Activated naive CD8-positive, alpha-beta T cell treated with anti-CD3 and anti-CD28 coated beads for 36 hours (primary cell): ENCODE data around the gene CYBA. TPM values are rescaled to one million over a fixed set of nuclear protein-coding genes. Genes with fewer than 3 reads are reported as not detected.
"Not testable (repeated sequence)": the region's sequence is repeated elsewhere in the genome, so short reads cannot be mapped to it uniquely, and the experiment has no call there.

Source experiments
- DNase-seq: peaks from one replicate; pipeline ENCODE4 v3.0.0; 2021
- H3K27ac Mint-ChIP-seq: one replicate; pipeline ENCODE4 v1.8.0; 2022; ENCODE audit warnings: mild to moderate bottlenecking, moderate library complexity, mixed read lengths
- H3K27me3 Mint-ChIP-seq: one replicate; pipeline ENCODE4 v1.8.0; 2022; ENCODE audit warnings: mild to moderate bottlenecking, mixed read lengths
- H3K36me3 Mint-ChIP-seq: one replicate; pipeline ENCODE4 v1.8.0; 2021; ENCODE audit warnings: mild to moderate bottlenecking, mixed read lengths
- H3K4me1 Mint-ChIP-seq: one replicate; pipeline ENCODE4 v1.8.0; 2021; ENCODE audit warnings: mixed read lengths
- H3K4me3 Mint-ChIP-seq: one replicate; pipeline ENCODE4 v1.8.0; 2022; ENCODE audit warnings: mild to moderate bottlenecking, moderate library complexity, mixed read lengths
- H3K9me3 Mint-ChIP-seq: one replicate; pipeline ENCODE4 v1.8.0; 2022; ENCODE audit warnings: mixed read lengths
- total RNA-seq, 2 experiments: library from RNA; stranded (reverse); gene quantifications; one replicate each; pipeline ENCODE4 v1.2.3, GENCODE V29; 2021

Gene CYBA
- total RNA-seq, 2 experiments from 2014 or later, result 197 to 204 TPM

DNA sequence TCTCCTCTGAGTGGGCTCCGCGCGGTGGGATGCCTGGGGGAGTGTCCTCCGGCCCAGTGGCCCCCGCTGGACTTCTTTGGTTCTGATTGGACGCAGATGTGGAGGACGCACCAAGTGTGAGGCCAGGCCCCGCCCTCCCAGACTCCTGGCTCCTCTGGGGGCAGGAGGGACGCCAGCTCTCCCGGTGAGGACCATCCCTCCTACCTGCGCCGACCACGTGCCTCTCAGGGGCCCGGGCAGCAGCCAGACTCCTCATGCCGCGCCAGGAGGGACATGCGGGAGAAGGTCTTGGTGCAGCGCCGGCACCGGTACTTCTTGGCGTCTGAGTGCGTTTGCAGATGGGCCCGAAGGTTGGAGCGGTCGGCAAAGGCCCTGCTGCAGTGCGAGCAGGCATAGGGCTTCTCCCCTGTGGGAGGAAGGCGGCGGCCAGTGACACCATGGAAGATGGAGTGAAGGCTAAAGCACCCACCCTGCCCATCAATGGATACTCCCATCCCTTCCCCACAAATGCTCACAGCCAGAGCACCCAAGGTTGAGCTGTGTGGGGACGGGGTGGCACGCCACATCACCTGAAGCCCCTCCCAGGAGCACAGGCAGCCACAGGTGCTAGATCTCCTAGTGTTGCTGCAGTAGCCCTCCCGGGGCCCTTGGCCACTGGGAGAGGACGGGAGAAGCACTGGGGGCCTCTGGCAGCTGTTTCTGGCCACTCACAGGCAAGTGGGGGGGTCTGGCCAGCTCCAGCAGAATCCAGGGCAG, 27.5 kb upstream of the CYBA start:
- no peak for DNase-seq
- Mint-ChIP-seq H3K36me3 (no peaks in the 10 kb centered on the region), H3K4me3 (no peak overlapping the region), H3K4me1 (peaks cover 21% of the 10 kb centered on the region), H3K27me3 (no peaks in the 10 kb centered on the region), H3K27ac (no peak overlapping the region), H3K9me3 (no peaks in the 10 kb centered on the region)

DNA sequence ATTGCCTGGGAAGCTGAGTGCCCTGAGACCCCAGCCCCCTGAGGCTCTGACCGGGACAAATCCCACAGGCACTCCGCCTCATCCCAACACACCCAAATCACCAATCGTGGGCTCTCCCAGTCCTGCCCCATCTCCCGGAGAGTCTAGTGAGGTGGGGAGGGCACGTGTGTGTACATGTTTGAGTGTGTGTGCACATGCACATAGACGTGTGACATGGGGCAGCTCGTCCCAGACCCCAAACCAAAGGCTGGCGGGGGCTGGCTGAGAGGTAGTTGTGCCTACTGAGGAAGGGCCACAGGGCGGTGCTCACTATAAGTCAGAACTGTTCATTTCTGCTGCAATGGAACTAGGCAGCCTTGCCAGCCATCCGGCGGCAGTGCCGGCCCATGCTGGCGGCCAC, 26.9 kb upstream of the CYBA start:
- no peak overlapping the region for H3K27ac Mint-ChIP-seq
- H3K4me1 Mint-ChIP-seq, result peaks cover 19% of the 10 kb centered on the region
- H3K4me3 Mint-ChIP-seq, result no peak overlapping the region
- no peak for DNase-seq
- no peaks in the 10 kb centered on the region for H3K36me3 Mint-ChIP-seq
- H3K9me3 Mint-ChIP-seq, result no peaks in the 10 kb centered on the region
- H3K27me3 Mint-ChIP-seq, result no peaks in the 10 kb centered on the region

- Mint-ChIP-seq H3K36me3 (no peaks in the 10 kb centered on the region), H3K27me3 (no peaks in the 10 kb centered on the region), H3K27ac (no peak overlapping the region), H3K9me3 (no peaks in the 10 kb centered on the region), H3K4me3 (no peak overlapping the region), H3K4me1 (peaks cover 10% of the 10 kb centered on the region)
- DNase-seq, result no peak
These were observed 25.8 kb upstream of the CYBA start for GRCh38 chr16:88676502-88677242.

DNA sequence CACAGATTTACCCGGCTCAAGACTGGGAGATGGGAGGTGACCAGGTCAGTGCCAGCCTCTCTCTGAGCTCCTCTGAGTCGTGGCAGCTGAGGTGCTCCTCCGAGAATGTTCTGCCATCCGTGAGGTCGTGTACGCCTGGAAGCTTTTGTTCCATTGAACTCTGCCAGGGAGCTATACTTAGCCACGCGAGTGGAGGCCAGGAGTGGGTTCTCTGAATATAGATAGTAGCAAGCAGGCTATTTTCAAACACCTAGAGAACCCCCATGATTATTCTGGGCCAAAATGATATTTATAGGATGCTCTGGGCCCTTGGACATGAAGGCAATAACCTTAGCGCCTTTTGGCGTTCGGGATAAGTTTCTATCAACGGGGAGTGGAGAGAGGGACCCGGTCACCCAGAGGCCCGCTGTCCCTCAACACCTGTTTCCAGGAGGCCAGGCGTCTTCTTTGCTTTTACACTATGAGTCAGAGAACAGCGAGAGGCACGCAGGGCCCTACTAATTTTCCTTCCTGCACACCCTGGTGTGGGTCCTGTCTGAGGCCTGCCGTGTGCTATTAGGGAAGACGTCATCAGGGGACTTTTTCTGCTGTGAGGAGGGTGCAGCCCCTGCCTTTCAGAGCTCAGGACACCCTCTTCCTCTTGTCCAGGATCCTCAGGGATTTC, 23.0 kb upstream of the CYBA start:
- H3K9me3 Mint-ChIP-seq, result no peaks in the 10 kb centered on the region
- no peaks in the 10 kb centered on the region for H3K27me3 Mint-ChIP-seq
- H3K4me1 Mint-ChIP-seq, result no peaks in the 10 kb centered on the region
- DNase-seq, result no peak
- H3K27ac Mint-ChIP-seq, result no peak overlapping the region
- H3K4me3 Mint-ChIP-seq, result no peak overlapping the region
- no peaks in the 10 kb centered on the region for H3K36me3 Mint-ChIP-seq

DNA sequence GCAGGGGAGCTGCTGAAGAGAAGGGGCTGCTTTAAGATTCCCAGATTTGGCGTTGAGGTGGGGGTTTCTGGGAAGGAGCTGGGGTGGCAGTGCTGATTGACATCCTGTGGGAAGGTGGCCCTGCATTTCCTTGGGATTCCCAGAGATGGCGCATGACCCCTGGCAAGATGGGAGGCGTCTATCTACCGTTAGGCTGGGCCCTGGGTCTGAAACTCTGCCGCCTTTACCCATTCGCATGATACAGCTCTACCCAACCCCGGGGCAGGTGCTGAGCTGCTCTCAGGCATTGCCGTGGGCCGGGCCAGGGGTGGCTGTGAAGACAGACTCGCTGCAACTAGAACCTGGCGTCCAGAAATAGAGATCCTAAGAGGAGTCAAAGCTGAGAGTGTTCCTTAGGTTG, 21.9 kb upstream of the CYBA start:
- peaks cover 6% of the 10 kb centered on the region for H3K36me3 Mint-ChIP-seq
- H3K4me3 Mint-ChIP-seq, result no peak overlapping the region
- no peaks in the 10 kb centered on the region for H3K27me3 Mint-ChIP-seq
- no peaks in the 10 kb centered on the region for H3K4me1 Mint-ChIP-seq
- H3K27ac Mint-ChIP-seq, result no peak overlapping the region
- DNase-seq, result no peak
- peaks cover 2% of the 10 kb centered on the region for H3K9me3 Mint-ChIP-seq

- H3K9me3 Mint-ChIP-seq, result peaks cover 2% of the 10 kb centered on the region
- H3K27ac Mint-ChIP-seq, result no peak overlapping the region
- no peaks in the 10 kb centered on the region for H3K27me3 Mint-ChIP-seq
- peaks cover 6% of the 10 kb centered on the region for H3K36me3 Mint-ChIP-seq
- DNase-seq, result no peak
- H3K4me1 Mint-ChIP-seq, result no peaks in the 10 kb centered on the region
- H3K4me3 Mint-ChIP-seq, result no peak overlapping the region
These were observed 21.0 kb upstream of the CYBA start for GRCh38 chr16:88671806-88672205.

- peaks cover 6% of the 10 kb centered on the region for H3K36me3 Mint-ChIP-seq
These were observed 19.1 kb upstream of the CYBA start for GRCh38 chr16:88669980-88670379.

GRCh38 chr16:88669493-88669892, 18.6 kb upstream of the CYBA start:
- H3K36me3 Mint-ChIP-seq, H3K27me3 Mint-ChIP-seq, H3K9me3 Mint-ChIP-seq, DNase-seq, H3K4me3 Mint-ChIP-seq, H3K4me1 Mint-ChIP-seq, H3K27ac Mint-ChIP-seq: not testable (repeated sequence)

More at GRCh38 chr16:88669980-88670379, 19.1 kb upstream of the CYBA start:
- Mint-ChIP-seq H3K27ac (no peak overlapping the region), H3K4me1 (peaks cover 2% of the 10 kb centered on the region), H3K27me3 (no peaks in the 10 kb centered on the region), H3K4me3 (no peak overlapping the region), H3K9me3 (peaks cover 2% of the 10 kb centered on the region)
- DNase-seq, result no peak

GRCh38 chr16:88667461-88667860, 16.6 kb upstream of the CYBA start:
- H3K4me1 Mint-ChIP-seq, result peaks cover 7% of the 10 kb centered on the region
- H3K9me3 Mint-ChIP-seq, result peaks cover 2% of the 10 kb centered on the region
- H3K4me3 Mint-ChIP-seq, result no peak overlapping the region
- no peak overlapping the region for H3K27ac Mint-ChIP-seq
- no peak for DNase-seq
- no peaks in the 10 kb centered on the region for H3K27me3 Mint-ChIP-seq
- peaks cover 6% of the 10 kb centered on the region for H3K36me3 Mint-ChIP-seq

DNA sequence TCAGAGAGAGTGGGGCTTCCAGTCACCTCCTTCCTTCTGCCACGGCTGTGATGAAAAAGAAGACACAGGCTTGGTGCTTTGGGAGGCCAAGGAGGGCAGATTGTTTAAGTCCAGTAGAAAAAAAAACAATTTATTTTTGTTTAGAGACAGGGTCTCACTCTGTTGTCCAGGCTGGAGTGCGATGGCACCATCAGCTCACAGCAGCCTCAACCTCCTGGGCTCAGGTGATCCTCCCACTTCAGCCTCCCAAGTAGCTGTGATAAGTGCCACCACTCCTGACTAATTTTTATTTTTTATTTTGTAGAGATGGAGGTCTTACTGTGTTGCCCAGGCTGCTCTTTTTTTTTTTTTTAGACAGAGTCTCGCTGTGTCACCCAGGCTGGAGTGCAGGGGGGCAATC, 14.7 kb upstream of the CYBA start:
- H3K27me3 Mint-ChIP-seq, result no peaks in the 10 kb centered on the region
- peaks cover 16% of the 10 kb centered on the region for H3K4me1 Mint-ChIP-seq
- peaks cover 6% of the 10 kb centered on the region for H3K36me3 Mint-ChIP-seq
- no peak overlapping the region for H3K4me3 Mint-ChIP-seq
- no peak overlapping the region for H3K27ac Mint-ChIP-seq
- DNase-seq, result no peak
- peaks cover 2% of the 10 kb centered on the region for H3K9me3 Mint-ChIP-seq

- Mint-ChIP-seq H3K27ac (no peak overlapping the region), H3K36me3 (peaks cover 6% of the 10 kb centered on the region), H3K9me3 (peaks cover 2% of the 10 kb centered on the region), H3K4me3 (peak overlapping the region; percentile 5), H3K27me3 (no peaks in the 10 kb centered on the region), H3K4me1 (peaks cover 16% of the 10 kb centered on the region)
- no peak for DNase-seq
These were observed 14.3 kb upstream of the CYBA start for GRCh38 chr16:88665148-88665547.

DNA sequence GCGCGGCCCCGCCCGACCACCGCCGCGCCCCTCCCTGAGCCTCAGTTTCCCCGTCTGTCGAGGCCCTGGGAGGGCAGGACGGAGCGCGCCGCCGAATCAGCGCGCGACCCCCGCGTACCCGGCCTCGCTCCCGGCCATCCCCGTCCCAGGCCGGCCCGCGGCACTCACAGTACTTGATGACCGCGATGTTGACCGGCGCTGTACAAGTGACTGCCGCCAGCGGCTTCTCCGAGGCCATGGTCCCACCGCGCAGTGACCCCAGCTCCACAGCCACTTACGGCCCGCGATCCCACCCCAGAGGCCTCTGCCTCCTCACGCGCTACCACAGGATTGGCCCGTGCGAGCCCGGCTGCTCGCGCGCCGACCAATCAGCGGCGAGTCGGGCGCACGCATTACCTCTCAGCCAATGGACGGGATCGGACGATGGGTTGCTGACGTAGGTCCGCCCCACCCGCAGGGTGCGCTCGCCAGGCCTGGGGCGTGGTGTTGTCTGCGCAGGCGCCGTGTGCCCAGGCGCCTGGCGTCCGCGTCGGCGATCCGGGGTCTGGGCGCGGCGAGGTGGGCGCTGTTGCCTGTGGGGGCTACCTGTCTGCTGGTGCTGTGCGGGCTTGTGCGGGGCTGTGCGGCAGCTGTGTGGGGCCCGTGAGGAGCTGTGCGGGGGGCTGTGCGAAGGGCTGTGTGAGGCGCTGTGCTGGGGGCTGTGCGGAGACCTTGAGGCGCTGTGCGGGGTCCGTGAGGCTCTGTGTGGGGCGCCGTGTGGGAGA, 12.2 kb upstream of the CYBA start, which contains the start of gene MVD:
TSS of gene MVD (minus strand) at position 249 of the 764 bp plus-strand sequence. CDS start at position 238, 11 bp downstream.
- DNase-seq, result peak; percentile 97
- Mint-ChIP-seq H3K36me3 (peaks cover 3% of the 10 kb centered on the region), H3K27ac (peak within 1 kb of the TSS; percentile 89), H3K4me1 (peaks cover 16% of the 10 kb centered on the region), H3K4me3 (peak within 1 kb of the TSS; percentile 92), H3K27me3 (no peaks in the 10 kb centered on the region), H3K9me3 (no peaks in the 10 kb centered on the region)

DNA sequence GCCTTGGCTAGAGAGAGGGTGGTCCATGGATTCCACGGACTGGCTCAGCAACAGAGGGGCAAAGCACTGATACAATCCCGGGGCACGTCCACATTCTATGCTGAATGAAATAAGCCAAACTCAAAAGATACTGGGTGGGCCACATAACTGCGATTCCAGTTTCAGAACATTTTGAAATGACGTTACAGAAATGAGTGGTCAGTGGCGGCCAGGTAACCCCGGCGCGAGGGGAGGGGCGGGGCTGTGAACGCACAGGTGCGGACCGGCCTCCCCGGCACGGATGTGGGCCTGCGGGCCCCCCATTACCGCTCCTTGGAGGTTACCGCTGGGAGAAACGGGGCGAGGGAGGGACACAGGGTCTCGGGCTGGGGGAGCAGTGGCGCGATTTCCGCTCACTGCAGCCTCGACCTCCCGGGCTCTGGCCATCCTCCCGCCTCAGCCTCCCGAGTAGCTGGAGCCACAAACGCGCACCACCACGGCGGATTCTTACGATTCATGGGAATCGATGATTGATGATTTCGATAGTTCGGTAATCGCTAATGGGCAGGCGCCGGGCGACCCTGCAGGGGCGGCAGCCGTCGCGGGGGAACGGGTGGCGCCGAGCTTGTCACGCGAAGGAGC, 11.5 kb upstream of the CYBA start:
- Mint-ChIP-seq H3K27ac (peak overlapping the region; percentile 69), H3K27me3 (no peaks in the 10 kb centered on the region), H3K4me1 (peaks cover 16% of the 10 kb centered on the region), H3K9me3 (no peaks in the 10 kb centered on the region), H3K36me3 (peaks cover 3% of the 10 kb centered on the region), H3K4me3 (peak overlapping the region; percentile 92)
- peak; percentile 43 for DNase-seq

GRCh38 chr16:88661468-88661867, 10.6 kb upstream of the CYBA start:
- Mint-ChIP-seq H3K27me3 (no peaks in the 10 kb centered on the region), H3K27ac (no peak overlapping the region), H3K4me3 (peak overlapping the region; percentile 12), H3K9me3 (no peaks in the 10 kb centered on the region), H3K36me3 (peaks cover 4% of the 10 kb centered on the region), H3K4me1 (peaks cover 16% of the 10 kb centered on the region)
- no peak for DNase-seq
